Endothelial cell of umbilical vein (primary cell): ENCODE measurements around the gene MYRIP. TPM values are rescaled to one million over a fixed set of nuclear protein-coding genes. Genes with fewer than 3 reads are reported as not detected.

Experiments used
- BruUV-seq: library from RNA; stranded (reverse); fragments of 400-500 nt; replicated peaks from 2 replicates; lab custom pipeline; 2021; lab: Mats Ljungman, UMichigan
- CTCF ChIA-PET: fragments of 300-600, 350-600 bp; sonication (Branson Sonifier 250); formaldehyde crosslinking; loops from one replicate; lab custom pipeline; 2021; ENCODE audit warnings: antibody characterized with exemption, inconsistent platforms; lab: Charles Lee
- POLR2A ChIA-PET: fragments of 300-600, 350-600 bp; sonication (Branson Sonifier 250); formaldehyde crosslinking; loops from one replicate; lab custom pipeline; 2021; ENCODE audit warnings: antibody characterized with exemption, inconsistent platforms; lab: Charles Lee
- DNase-seq: peaks from one replicate; pipeline ENCODE4 v3.0.0-alpha.2; 2011; ENCODE audit warnings: low read depth, low spot score
- FAIRE-seq: peaks from 2 replicates; lab custom pipeline; 2011; peaks lifted over from hg19 to GRCh38; lab: Jason Lieb, UNC
- H2AFZ ChIP-seq: 2 replicates; pipeline ENCODE4 v1.6.0; 2012; ENCODE audit warnings: low read depth, low read length, control low read depth, inconsistent platforms
- H3K27ac ChIP-seq: 2 replicates; pipeline ENCODE4 v1.5.1; 2011; ENCODE audit warnings: low read depth, mild to moderate bottlenecking, control low read depth, low read length, moderate library complexity; ENCODE audit not compliant: insufficient read depth
- H3K27me3 ChIP-seq, 2 experiments: 2 replicates each; pipeline versions ENCODE4 v1.6.0 to v1.6.1; 2011; ENCODE audit warnings: low read length in 2 of 2, mixed read lengths in 1 of 2; ENCODE audit not compliant: control insufficient read depth in 2 of 2, insufficient read depth in 2 of 2
- H3K36me3 ChIP-seq, 2 experiments: 2 replicates in 1 of 2; 3 replicates in 1 of 2; pipeline ENCODE4 v1.5.1; 2011; ENCODE audit warnings: low read length in 2 of 2, mild to moderate bottlenecking in 1 of 2, moderate library complexity in 1 of 2; ENCODE audit not compliant: control insufficient read depth in 2 of 2, insufficient read depth in 2 of 2; ENCODE audit errors: extremely low read depth in 1 of 2
- H3K4me1 ChIP-seq: 3 replicates; pipeline ENCODE4 v1.5.1; 2011; ENCODE audit warnings: mild to moderate bottlenecking, low read length; ENCODE audit not compliant: control insufficient read depth, insufficient read depth; ENCODE audit errors: extremely low read depth
- H3K4me2 ChIP-seq: 2 replicates; pipeline ENCODE4 v1.6.1; 2011; ENCODE audit warnings: low read length, control low read depth, mixed read lengths; ENCODE audit not compliant: insufficient read depth
- H3K4me3 ChIP-seq, 3 experiments: fragments of 200-600 bp in 1 of 3; sonication (generic), shearing (Covaris generic) in 1 of 3; replicated peaks in 1 of 3; 2 replicates each; pipeline ENCODE4 v1.5.1; 2011 to 2016; ENCODE audit warnings: control low read depth in 3 of 3, low read length in 3 of 3, mild to moderate bottlenecking in 2 of 3, inconsistent platforms in 1 of 3, low read depth in 1 of 3, moderate library complexity in 1 of 3; ENCODE audit not compliant: insufficient read depth in 1 of 3
- H3K79me2 ChIP-seq: 2 replicates; pipeline ENCODE4 v1.6.0; 2012; ENCODE audit warnings: low read length, inconsistent platforms; ENCODE audit not compliant: control insufficient read depth, insufficient read depth
- H3K9ac ChIP-seq: replicated peaks from 2 replicates; pipeline ENCODE3; 2011; ENCODE audit warnings: low read length, control low read depth; ENCODE audit not compliant: insufficient read depth; ENCODE audit errors: extremely low read depth
- H3K9me1 ChIP-seq: replicated peaks from 3 replicates; pipeline ENCODE4 v1.6.0; 2011; ENCODE audit warnings: mild to moderate bottlenecking, low read length; ENCODE audit not compliant: control insufficient read depth, insufficient read depth; ENCODE audit errors: extremely low read depth
- H3K9me3 ChIP-seq: replicated peaks from 2 replicates; pipeline ENCODE4 v1.5.1; 2012; ENCODE audit warnings: low read length, inconsistent platforms; ENCODE audit not compliant: control insufficient read depth, insufficient read depth
- H4K20me1 ChIP-seq: replicated peaks from 2 replicates; pipeline ENCODE3; 2011; ENCODE audit warnings: mild to moderate bottlenecking, low read length; ENCODE audit not compliant: control insufficient read depth, insufficient read depth; ENCODE audit errors: extremely low read depth
- CTCF ChIP-seq, 2 donors: IDR thresholded peaks; 1 replicate in 1 of 2; 2 replicates in 1 of 2; pipeline ENCODE4 v1.5.1; 2011; ENCODE audit warnings: low read length in 2 of 2, mild to moderate bottlenecking in 2 of 2, moderate library complexity in 2 of 2, control low read depth in 1 of 2, inconsistent platforms in 1 of 2, low read depth in 1 of 2; ENCODE audit not compliant: insufficient read depth in 1 of 2; ENCODE audit errors: extremely low read depth in 1 of 2
- EZH2 ChIP-seq: IDR thresholded peaks from 2 replicates; pipeline ENCODE4 v1.6.1; 2012; ENCODE audit warnings: borderline replicate concordance, low read depth, mild to moderate bottlenecking, moderate library complexity, low read length, inconsistent platforms; ENCODE audit not compliant: severe bottlenecking
- FOS ChIP-seq: IDR thresholded peaks from 2 replicates; pipeline ENCODE4 v1.6.1; 2011; ENCODE audit warnings: mild to moderate bottlenecking, low read length, moderate library complexity, borderline replicate concordance; ENCODE audit not compliant: insufficient read depth
- GATA2 ChIP-seq: IDR thresholded peaks from 2 replicates; pipeline ENCODE4 v1.7.0; 2011; ENCODE audit warnings: low read depth, mild to moderate bottlenecking, moderate library complexity, mixed read lengths, low read length; ENCODE audit not compliant: insufficient read length, insufficient read depth
- JUN ChIP-seq: IDR thresholded peaks from 2 replicates; pipeline ENCODE4 v1.6.1; 2011; ENCODE audit warnings: borderline replicate concordance, low read depth; ENCODE audit not compliant: insufficient read length, insufficient read depth
- MAX ChIP-seq: IDR thresholded peaks from 2 replicates; pipeline ENCODE4 v1.6.1; 2011; ENCODE audit not compliant: insufficient read depth, insufficient read length
- MYC ChIP-seq: IDR thresholded peaks from one replicate; pipeline ENCODE4 v1.6.1; 2011; ENCODE audit warnings: mild to moderate bottlenecking, low read depth, low read length
- POLR2A ChIP-seq: IDR thresholded peaks from 2 replicates; pipeline ENCODE4 v1.6.1; 2012; ENCODE audit warnings: low read depth, mild to moderate bottlenecking, control low read depth, low read length
- POLR2AphosphoS5 ChIP-seq: IDR thresholded peaks from 2 replicates; pipeline ENCODE4 v1.6.1; 2012; ENCODE audit warnings: low read depth, mild to moderate bottlenecking, control low read depth, low read length, moderate library complexity; ENCODE audit not compliant: insufficient read depth
- dilution Hi-C: fragments of 300-500 bp; cut with MboI; formaldehyde crosslinking; loops from one replicate; pipeline ENCODE4 v1.15.0; 2019; ENCODE audit warnings: low sequenced_read_pairs; ENCODE audit not compliant: extremely low pct_ligation_motif_present
- intact Hi-C: fragments of 100-400 bp; cut with micrococcal nuclease; formaldehyde crosslinking; loops from one replicate; pipeline ENCODE4 v1.10.0; 2022
- polyA plus RNA-seq, 4 experiments: library from polyadenylated mRNA; depleted of rRNA in 3 of 4; stranded (reverse) in 3 of 4; unstranded in 1 of 4; fragments of >200 nt; gene quantifications; 2 replicates each; pipeline versions ENCODE4 v1.2.1 to v1.2.3, GENCODE V29; 2011 to 2012; ENCODE audit warnings: missing spikeins in 1 of 4
- total RNA-seq: library from RNA; stranded (reverse); gene quantifications from 2 replicates; pipeline ENCODE4 v1.2.3, GENCODE V29; 2021

Gene MYRIP
- total and polyA plus RNA-seq, 2 donors (not counting 3 experiments of a cell fraction or from before 2014, with no cell fraction given): 6.7 to 11.9 TPM

GRCh38 chr3:39849992-39850715 lies 40.7 kb downstream of the MYRIP start:
- Histone ChIP-seq H3K79me2 (no peaks in the 10 kb centered on the region), H3K36me3 (no peaks in the 10 kb centered on the region), H3K27me3 (no peaks in the 10 kb centered on the region), H3K9me3 (no peaks in the 10 kb centered on the region), H3K4me1 (no peaks in the 10 kb centered on the region), H3K27ac (no peak overlapping the region), H2AFZ (no peak overlapping the region), H3K9ac (no peak overlapping the region), H3K4me2 (no peak overlapping the region), H3K9me1 (no peaks in the 10 kb centered on the region), H3K4me3 (no peak overlapping the region), H4K20me1 (no peaks in the 10 kb centered on the region)
- DNase-seq (no peak), FAIRE-seq (no peak)
- ChIA-PET POLR2A (no interaction called here), CTCF (interaction anchor here (1.0 to 1.4 kb wide), 5 partner anchors 11 to 118 kb away, joined by 3 to 6 read pairs (median 3); no protein-coding TSS in a partner anchor)
- BruUV-seq: no TSS peak
- dilution Hi-C loops (no loop called here), intact Hi-C loops (no loop called here)
- TF ChIP-seq POLR2A: no peak

GRCh38 chr3:39850716-39851032 lies 41.3 kb downstream of the MYRIP start:
- Histone ChIP-seq H3K36me3 (no peaks in the 10 kb centered on the region), H3K9ac (no peak overlapping the region), H3K27me3 (no peaks in the 10 kb centered on the region), H3K4me1 (no peaks in the 10 kb centered on the region), H3K79me2 (no peaks in the 10 kb centered on the region), H3K9me1 (no peaks in the 10 kb centered on the region), H2AFZ (no peak overlapping the region), H4K20me1 (no peaks in the 10 kb centered on the region), H3K9me3 (no peaks in the 10 kb centered on the region), H3K4me2 (no peak overlapping the region), H3K27ac (no peak overlapping the region), H3K4me3 (no peak overlapping the region)
- FAIRE-seq (no peak), DNase-seq (no peak)
- no peak for TF ChIP-seq POLR2AphosphoS5
- no peak for TF ChIP-seq MYC
- TF ChIP-seq JUN: no peak
- no peak for TF ChIP-seq POLR2A
- TF ChIP-seq MAX: no peak
- TF ChIP-seq FOS: no peak
- no peak for TF ChIP-seq EZH2
- no peak for TF ChIP-seq GATA2
- TF ChIP-seq CTCF (IDR thresholded peaks at IDR 0.05; ENCODE audit: extremely low read depth in 1 of 2, insufficient read depth in 1 of 2, low read depth in 1 of 2, low read length in 2 of 2): no peak
- BruUV-seq: no TSS peak
- intact Hi-C loops: no loop called here
- ChIA-PET POLR2A (no interaction called here), CTCF (interaction anchor here (1.0 to 1.4 kb wide), 4 partner anchors 12 to 119 kb away, joined by 3 to 6 read pairs (median 4); no protein-coding TSS in a partner anchor)
- dilution Hi-C loops: no loop called here
